Loucy (cell line): ENCODE measurements around the gene CHL1.
"Not testable (repeated sequence)": the region's sequence is repeated elsewhere in the genome, so short reads cannot be mapped to it uniquely, and the experiment has no call there.

Experiments
- H2AFZ ChIP-seq: fragments of 200-600 bp; sonication (generic); 2 replicates; pipeline ENCODE4 v1.6.0; 2016; ENCODE audit warnings: antibody characterized with exemption, mild to moderate bottlenecking, low read length, moderate library complexity
- H3F3A ChIP-seq: fragments of 200-600 bp; 2 replicates; pipeline ENCODE4 v1.6.0; 2016; ENCODE audit warnings: antibody characterized with exemption, low read depth, mild to moderate bottlenecking
- H3K27me3 ChIP-seq: fragments of 200-600 bp; sonication (generic); 2 replicates; pipeline ENCODE4 v1.6.1; 2014; ENCODE audit warnings: low read length, mild to moderate bottlenecking; ENCODE audit not compliant: insufficient read depth, poor library complexity, severe bottlenecking
- H3K36me3 ChIP-seq: fragments of 200-600 bp; sonication (generic); 2 replicates; pipeline ENCODE4 v1.6.1; 2016; ENCODE audit warnings: low read length; ENCODE audit not compliant: insufficient read depth
- H3K4me1 ChIP-seq: fragments of 200-600 bp; sonication (generic); 2 replicates; pipeline ENCODE4 v1.5.1; 2014; ENCODE audit warnings: low read length, mild to moderate bottlenecking; ENCODE audit not compliant: insufficient read depth, poor library complexity, severe bottlenecking
- H3K4me2 ChIP-seq: fragments of 200-600 bp; sonication (generic); 2 replicates; pipeline ENCODE4 v1.6.0; 2014; ENCODE audit warnings: antibody characterized with exemption, low read length, low read depth, mild to moderate bottlenecking; ENCODE audit not compliant: poor library complexity, severe bottlenecking
- H3K4me3 ChIP-seq: fragments of 200-600 bp; sonication (generic); 2 replicates; pipeline ENCODE4 v1.5.1; 2014; ENCODE audit warnings: low read length, mild to moderate bottlenecking, mixed read lengths; ENCODE audit not compliant: poor library complexity, severe bottlenecking
- H3K79me2 ChIP-seq: fragments of 200-600 bp; sonication (generic); 2 replicates; pipeline ENCODE4 v1.6.1; 2014; ENCODE audit warnings: low read length; ENCODE audit not compliant: insufficient read depth
- H3K9ac ChIP-seq: fragments of 200-600 bp; sonication (generic); 2 replicates; pipeline ENCODE4 v1.6.0; 2014; ENCODE audit warnings: mild to moderate bottlenecking, low read depth, low read length, moderate library complexity; ENCODE audit not compliant: poor library complexity, severe bottlenecking
- H3K9me2 ChIP-seq: fragments of 200-600 bp; sonication (generic); replicated peaks from 2 replicates; pipeline ENCODE4 v1.6.1; 2016; ENCODE audit warnings: low read depth, low read length, mixed read lengths
- H3K9me3 ChIP-seq: fragments of 200-600 bp; sonication (generic); 2 replicates; pipeline ENCODE4 v1.6.1; 2014; ENCODE audit warnings: mild to moderate bottlenecking, antibody characterized with exemption, low read length, low read depth; ENCODE audit not compliant: insufficient read depth
- H4K20me1 ChIP-seq: fragments of 200-600 bp; sonication (generic); 2 replicates; pipeline ENCODE4 v1.6.0; 2014; ENCODE audit warnings: antibody characterized with exemption, low read length, mild to moderate bottlenecking; ENCODE audit not compliant: insufficient read depth, poor library complexity, severe bottlenecking
- CTCF ChIP-seq: fragments of 200-600 bp; sonication (generic); conservative IDR thresholded peaks from 2 replicates; pipeline ENCODE4 v1.5.1; 2014; ENCODE audit warnings: mild to moderate bottlenecking, antibody characterized with exemption, low read length
- EZH2phosphoT487 ChIP-seq: fragments of 200-600 bp; IDR thresholded peaks from 2 replicates; pipeline ENCODE4 v1.6.1; 2018; ENCODE audit warnings: antibody characterized with exemption, mild to moderate bottlenecking, moderate library complexity, borderline replicate concordance

CHL1 gene

GRCh38 chr3:365268-365667 is 168.7 kb downstream of the CHL1 start:
- Histone ChIP-seq H2AFZ (no peak overlapping the region), H3K9me2 (no peaks in the 10 kb centered on the region), H3K9me3 (peaks cover 15% of the 10 kb centered on the region; the same call in 1 of the 2 replicates), H3K36me3 (no peaks in the 10 kb centered on the region), H3K4me3 (no peak overlapping the region), H3K4me1 (no peaks in the 10 kb centered on the region), H4K20me1 (no peaks in the 10 kb centered on the region), H3K79me2 (no peaks in the 10 kb centered on the region), H3K4me2 (no peak overlapping the region), H3K9ac (no peak overlapping the region), H3K27me3 (no peaks in the 10 kb centered on the region), H3F3A (no peaks in the 10 kb centered on the region)
- TF ChIP-seq CTCF: no peak
- TF ChIP-seq EZH2phosphoT487: no peak

- peaks cover 15% of the 10 kb centered on the region; the same call in 1 of the 2 replicates for H3K9me3 ChIP-seq
- not testable (repeated sequence) for H3K79me2 ChIP-seq, H3K4me3 ChIP-seq, H3K4me1 ChIP-seq, H3K9me2 ChIP-seq, H3K4me2 ChIP-seq, H2AFZ ChIP-seq, H3K9ac ChIP-seq, H4K20me1 ChIP-seq, H3F3A ChIP-seq, H3K27me3 ChIP-seq, H3K36me3 ChIP-seq
These were observed 169.7 kb downstream of the CHL1 start for GRCh38 chr3:366253-366652.

- no peaks in the 10 kb centered on the region for H3K36me3 ChIP-seq
- H3K4me3 ChIP-seq: no peak overlapping the region
- H3K9ac ChIP-seq: no peak overlapping the region
- H3K27me3 ChIP-seq: no peaks in the 10 kb centered on the region
- TF ChIP-seq EZH2phosphoT487 (no peak), CTCF (no peak)
- H3K4me2 ChIP-seq: no peak overlapping the region
- no peak overlapping the region for H2AFZ ChIP-seq
- H3K9me2 ChIP-seq: no peaks in the 10 kb centered on the region
- no peaks in the 10 kb centered on the region for H4K20me1 ChIP-seq
- no peaks in the 10 kb centered on the region for H3F3A ChIP-seq
- H3K4me1 ChIP-seq: no peaks in the 10 kb centered on the region
- H3K79me2 ChIP-seq: no peaks in the 10 kb centered on the region
- no peaks in the 10 kb centered on the region; the same call in 1 of the 2 replicates for H3K9me3 ChIP-seq
These were observed 176.7 kb downstream of the CHL1 start for GRCh38 chr3:373193-373779.

- H3K4me2 ChIP-seq: no peak overlapping the region
- no peaks in the 10 kb centered on the region for H3K9me2 ChIP-seq
- no peaks in the 10 kb centered on the region for H3F3A ChIP-seq
- no peaks in the 10 kb centered on the region for H3K27me3 ChIP-seq
- no peaks in the 10 kb centered on the region for H3K36me3 ChIP-seq
- no peak overlapping the region for H2AFZ ChIP-seq
- H3K79me2 ChIP-seq: no peaks in the 10 kb centered on the region
- no peak overlapping the region for H3K9ac ChIP-seq
- H3K4me1 ChIP-seq: no peaks in the 10 kb centered on the region
- no peaks in the 10 kb centered on the region; the same call in 1 of the 2 replicates for H3K9me3 ChIP-seq
- no peaks in the 10 kb centered on the region for H4K20me1 ChIP-seq
- TF ChIP-seq EZH2phosphoT487: no peak
- TF ChIP-seq CTCF: no peak
- H3K4me3 ChIP-seq: no peak overlapping the region
These were observed 177.9 kb downstream of the CHL1 start for GRCh38 chr3:374459-374858.
